ENCODE data around the gene GFAP.

GRCh38 chr17:44948315-44948795 is 33.1 kb upstream of the GFAP start:
- TF ChIP-seq POLR2A (IDR thresholded peaks at IDR 0.05) (no peak), CTCF (IDR thresholded peaks at IDR 0.05) (no peak), EP300 (IDR thresholded peaks at IDR 0.05) (no peak)
